HG03378 (cell line): ENCODE data around the gene LRP1B.

Source experiments
- ATAC-seq: cut with Tn5 transposase; IDR thresholded peaks from one replicate; pipeline ENCODE4 v1.9.1; 2021; ENCODE audit warnings: mild to moderate bottlenecking, moderate library complexity; ENCODE audit not compliant: unreplicated experiment

The LRP1B gene

GRCh38 chr2:141529659-141530058 lies 601.2 kb downstream of the LRP1B start:
- no peak for ATAC-seq

DNA sequence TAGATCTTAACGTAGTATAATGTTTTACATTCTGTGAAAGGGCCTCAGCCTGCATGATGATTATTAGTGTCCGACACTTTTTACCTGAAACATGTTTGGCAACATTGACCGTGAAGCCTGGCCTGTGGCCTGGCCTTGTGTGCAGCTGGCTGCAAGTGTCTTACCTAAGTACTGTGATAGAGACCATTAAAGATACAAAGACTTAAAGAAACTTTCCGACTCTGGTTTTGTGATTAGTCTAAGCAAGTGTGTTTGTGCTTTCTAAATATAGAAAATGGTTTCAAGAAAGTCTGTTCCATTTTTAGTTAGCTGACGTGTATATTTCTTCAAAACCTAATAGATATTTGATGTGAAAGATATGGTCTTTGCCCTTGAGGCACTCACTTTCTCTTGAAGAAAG lies 601.8 kb downstream of the LRP1B start:
- peak; percentile 66 for ATAC-seq

- no peak for ATAC-seq
Observed at GRCh38 chr2:141526760-141527159, 604.1 kb downstream of the LRP1B start.

DNA sequence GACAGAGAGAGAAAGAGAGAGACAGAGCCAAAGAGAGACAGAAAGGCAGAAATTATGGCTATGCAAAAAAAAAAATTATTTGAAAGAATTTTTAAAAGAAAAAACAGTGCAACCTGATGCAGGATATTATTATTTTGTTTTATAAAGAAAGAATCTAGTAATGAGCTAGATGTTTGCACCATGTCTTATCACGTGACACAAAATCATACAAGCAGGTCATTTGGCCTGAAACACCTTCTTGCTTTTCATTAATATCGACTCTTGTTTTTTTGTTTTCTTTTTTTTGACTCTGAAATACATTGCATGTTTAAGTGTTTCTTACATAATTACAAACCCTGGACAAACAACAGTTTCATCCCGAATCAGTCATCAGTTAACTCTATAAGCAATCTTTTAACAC lies 606.0 kb downstream of the LRP1B start:
- no peak for ATAC-seq

GRCh38 chr2:141523199-141523598 lies 607.6 kb downstream of the LRP1B start:
- ATAC-seq, result peak; percentile 71

- ATAC-seq, result peak; percentile 26
Observed at GRCh38 chr2:141522702-141523101, 608.1 kb downstream of the LRP1B start.

GRCh38 chr2:141522048-141522447 lies 608.8 kb downstream of the LRP1B start:
- ATAC-seq, result no peak

DNA sequence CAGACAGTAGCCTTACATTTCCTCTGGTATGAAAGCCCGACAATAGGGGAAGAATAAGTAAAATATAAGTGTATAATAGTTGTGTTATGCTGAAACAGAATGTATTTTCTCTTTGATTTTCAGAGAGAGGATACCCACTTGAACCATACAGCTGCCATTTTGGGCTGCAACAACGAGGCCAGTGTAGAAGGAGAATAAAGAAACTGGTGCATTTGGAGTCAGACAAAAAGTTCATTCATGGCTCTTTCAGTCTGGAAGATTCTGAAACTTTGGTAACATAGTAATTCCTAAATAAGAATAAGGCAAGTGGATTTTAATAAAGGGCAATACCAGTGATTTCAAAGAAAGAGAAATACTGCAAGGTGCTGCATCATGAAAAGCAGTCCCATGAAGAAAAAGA lies 610.9 kb downstream of the LRP1B start:
- no peak for ATAC-seq

GRCh38 chr2:141517852-141518421 lies 612.9 kb downstream of the LRP1B start:
- ATAC-seq, result no peak

DNA sequence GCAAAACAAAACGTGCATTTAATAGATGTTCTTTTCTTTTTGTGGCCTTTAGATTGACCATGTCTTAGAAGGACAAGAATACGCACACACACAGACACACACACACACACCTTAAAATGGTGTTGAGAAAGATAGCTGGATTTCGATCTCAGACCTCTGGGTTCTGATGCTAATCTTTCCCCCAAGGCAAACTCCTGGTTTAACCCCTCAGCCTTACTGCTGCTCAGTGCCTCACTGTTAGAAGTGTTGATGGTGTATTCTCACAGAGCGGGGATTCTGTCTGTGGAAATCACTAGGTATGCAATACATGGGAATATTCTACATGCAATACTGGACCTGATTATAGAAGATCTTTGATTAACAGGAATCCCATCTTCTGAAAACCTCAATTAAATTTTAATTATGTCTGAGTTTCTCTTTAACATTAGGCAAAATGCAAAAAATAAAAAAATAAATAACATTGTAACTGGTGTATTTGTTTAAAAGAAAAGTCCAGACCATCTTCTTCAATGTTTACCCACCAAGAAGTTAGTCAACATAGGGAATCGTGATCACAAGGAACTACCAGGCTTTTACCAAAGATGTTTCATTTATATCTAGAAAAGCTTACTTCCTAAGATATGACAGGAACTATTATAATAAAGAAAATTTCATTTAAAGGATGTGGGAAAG lies 613.5 kb downstream of the LRP1B start:
- no peak for ATAC-seq

GRCh38 chr2:141515931-141516330 lies 614.9 kb downstream of the LRP1B start:
- no peak for ATAC-seq

- ATAC-seq, result peak; percentile 100
Observed at GRCh38 chr2:141513853-141514252, 617.0 kb downstream of the LRP1B start.

- no peak for ATAC-seq
Observed at GRCh38 chr2:141508806-141509595, 621.8 kb downstream of the LRP1B start.

DNA sequence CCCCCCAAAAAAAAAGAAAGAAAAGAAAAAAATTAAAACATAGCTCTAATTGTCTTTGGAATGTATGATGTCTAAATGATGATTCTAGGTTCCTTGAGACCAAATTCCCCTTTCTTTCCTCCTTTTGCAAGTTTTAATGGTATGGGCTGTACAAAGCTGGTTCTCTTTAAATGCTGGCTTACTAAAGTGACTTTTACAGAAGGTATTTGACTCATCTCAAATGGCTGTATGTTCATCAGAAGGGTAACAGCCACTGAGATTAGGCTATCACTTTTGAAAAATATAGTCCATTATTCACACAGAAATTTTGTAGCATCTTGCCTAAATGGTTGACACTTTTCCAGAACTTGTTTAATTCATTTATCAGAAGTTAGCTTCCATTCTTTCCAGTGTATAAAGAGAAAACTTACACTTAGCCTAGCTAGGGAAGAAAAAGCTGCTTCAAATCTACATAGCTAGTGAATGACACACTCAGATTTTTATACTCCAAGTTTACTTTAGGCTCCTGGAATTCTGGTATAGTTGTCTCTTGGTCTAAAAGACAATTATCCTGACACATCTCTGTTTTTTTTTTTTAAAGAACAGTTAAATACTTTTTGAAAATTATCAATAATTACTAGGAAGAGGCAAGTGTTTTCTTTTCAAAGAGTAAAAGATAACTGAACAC lies 622.6 kb downstream of the LRP1B start:
- no peak for ATAC-seq

- ATAC-seq, result no peak
Observed at GRCh38 chr2:141506135-141506534, 624.7 kb downstream of the LRP1B start.

GRCh38 chr2:141501752-141502151 lies 629.1 kb downstream of the LRP1B start:
- no peak for ATAC-seq

- no peak for ATAC-seq
Observed at GRCh38 chr2:141499123-141499522, 631.7 kb downstream of the LRP1B start.

GRCh38 chr2:141498561-141498960 lies 632.3 kb downstream of the LRP1B start:
- no peak for ATAC-seq

- no peak for ATAC-seq
Observed at GRCh38 chr2:141497272-141497671, 633.5 kb downstream of the LRP1B start.

DNA sequence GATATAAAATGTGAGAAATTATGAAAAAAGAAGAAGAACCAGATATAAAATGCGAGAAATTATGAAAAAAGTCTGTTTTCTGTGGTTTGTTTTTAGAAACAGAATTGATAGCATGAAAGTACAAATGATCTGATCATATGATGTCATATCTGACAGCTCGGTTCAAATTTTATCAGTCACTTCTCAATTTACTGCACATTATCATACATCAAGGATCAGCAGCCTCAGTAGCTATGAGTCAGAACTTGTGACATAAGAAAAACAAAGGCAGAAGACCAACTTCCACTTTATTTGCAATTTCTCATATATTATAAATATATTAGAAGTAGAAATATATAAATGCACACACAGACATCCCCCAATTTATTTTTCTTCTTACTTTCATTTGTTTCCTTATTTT lies 634.0 kb downstream of the LRP1B start:
- ATAC-seq, result no peak

DNA sequence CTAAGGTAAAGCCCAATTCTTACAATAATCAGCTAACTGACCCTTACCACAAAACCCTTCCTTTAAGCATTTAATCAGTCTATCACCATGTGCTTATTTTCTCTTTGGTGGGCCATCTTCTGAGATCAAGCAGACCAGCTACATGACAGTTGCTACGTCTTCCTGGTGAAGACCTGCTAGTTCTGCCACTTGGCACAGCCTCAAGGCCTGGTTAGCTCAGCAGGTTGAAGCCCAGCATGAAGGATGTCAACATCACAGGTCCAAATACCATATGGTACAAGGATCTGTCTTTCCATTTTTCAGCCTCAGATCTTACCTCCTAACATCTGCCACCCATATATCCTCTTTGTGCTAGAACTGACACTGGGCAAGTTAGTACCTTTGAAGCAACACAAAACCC lies 636.9 kb downstream of the LRP1B start:
- no peak for ATAC-seq

- ATAC-seq, result no peak
Observed at GRCh38 chr2:141492816-141493215, 638.0 kb downstream of the LRP1B start.
